ENCODE data around the gene ATMIN.
A peak's percentile ranks its signal among the peaks of the same experiment; 100 is the strongest.

ATMIN gene

DNA sequence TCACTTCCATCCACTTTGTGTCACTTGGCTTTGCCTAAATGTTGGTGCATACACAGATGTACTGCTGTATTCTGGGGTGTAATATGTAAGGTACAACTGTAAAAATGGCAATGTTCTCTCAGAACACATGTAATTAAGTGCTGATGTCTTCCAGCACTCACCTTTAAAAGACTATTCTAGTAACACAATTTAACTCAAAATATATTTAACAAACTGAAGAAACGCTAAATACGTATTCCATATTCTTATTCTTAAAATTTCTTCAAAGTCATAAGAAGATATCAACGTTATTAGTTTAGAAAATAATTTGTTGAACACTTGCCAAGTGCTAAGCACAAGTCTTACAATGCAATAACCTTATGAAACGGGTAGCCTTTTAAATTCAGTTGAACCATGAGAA is 32.6 kb upstream of the ATMIN start:
- peaks cover 25 to 39% (median 29%) of the 10 kb centered on the region in 10 experiments for H3K4me1 ChIP-seq
- peaks cover 0 to 7% (median 6%) of the 10 kb centered on the region in 11 experiments; a peak in 7 of 22 replicates for H3K9me3 ChIP-seq (replicated peaks in 1 of 11)
- no peaks in the 10 kb centered on the region for H3K27me3 ChIP-seq
- H3K4me2 ChIP-seq, result peak overlapping the region in 4 of 11 experiments; percentile 91 to 98 (median 96); a peak in 4 of 22 replicates
- H3K27ac ChIP-seq, result no peak overlapping the region
- H3K36me3 ChIP-seq, result peaks cover 6 to 18% (median 10%) of the 10 kb centered on the region in 11 experiments; a peak in 13 of 22 replicates
- H3K9ac ChIP-seq, result no peak overlapping the region
- H4K20me1 ChIP-seq, result peaks cover 0 to 85% (median 18%) of the 10 kb centered on the region in 11 experiments; a peak in 16 of 22 replicates
- TF ChIP-seq Cebpa-rat (IDR thresholded peaks at IDR 0.05), result no peak
- no peak overlapping the region for H3K4me3 ChIP-seq

DNA sequence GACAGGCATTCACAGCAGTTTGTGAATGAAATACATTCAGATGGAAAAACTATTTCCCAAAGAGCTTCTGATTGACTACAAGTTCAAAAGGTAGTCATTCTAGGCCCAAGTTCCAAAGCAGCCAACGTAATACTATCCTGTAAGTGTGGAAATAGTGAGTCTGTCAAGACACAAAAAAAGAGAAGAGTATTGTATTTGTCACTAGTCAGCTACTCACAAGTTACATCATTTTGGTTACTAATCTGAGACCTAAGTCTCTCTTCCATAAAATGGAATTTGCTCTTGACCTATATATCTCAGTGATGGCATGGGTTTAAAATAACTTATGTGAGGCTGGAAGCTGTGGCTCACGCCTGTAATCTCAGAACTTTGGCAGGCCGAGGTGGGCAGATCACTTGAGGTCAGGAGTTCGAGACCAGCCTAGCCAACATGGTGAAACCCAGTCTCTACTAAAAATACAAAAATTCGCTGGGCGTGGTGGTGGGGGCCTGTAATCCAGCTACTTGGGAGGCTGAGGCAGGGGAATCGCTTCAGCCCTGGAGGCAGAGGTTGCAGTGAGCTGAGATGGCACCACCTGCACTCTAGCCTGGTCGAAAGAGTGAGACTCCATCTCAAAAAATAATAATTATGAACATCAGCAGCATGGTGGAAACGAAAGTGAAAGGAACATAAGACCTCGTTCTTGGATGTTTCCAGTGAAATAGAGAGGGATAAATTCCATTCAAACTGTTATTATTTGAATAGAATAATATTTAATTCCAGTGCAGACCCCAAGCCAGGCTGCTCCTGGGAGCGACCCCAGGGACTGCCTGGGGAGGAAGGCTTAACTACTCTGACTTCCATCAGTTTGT is 31.8 kb upstream of the ATMIN start:
- Histone ChIP-seq H3K27me3 (no peaks in the 10 kb centered on the region), H3K4me2 (peak overlapping the region; percentile 85 to 98 (median 97)), H3K4me3 (peak overlapping the region; percentile 37 to 99 (median 82); a peak in 17 of 20 replicates), H3K36me3 (peaks cover 6 to 21% (median 10%) of the 10 kb centered on the region in 11 experiments; a peak in 14 of 22 replicates), H3K9ac (peak overlapping the region; percentile 39 to 99 (median 95); a peak in 20 of 22 replicates), H3K27ac (peak overlapping the region in 10 of 11 experiments; percentile 2 to 99 (median 68); a peak in 20 of 22 replicates), H3K4me1 (peaks cover 33 to 41% (median 35%) of the 10 kb centered on the region in 10 experiments), H4K20me1 (peaks cover 0 to 88% (median 20%) of the 10 kb centered on the region in 11 experiments; a peak in 17 of 22 replicates), H3K9me3 (replicated peaks in 1 of 11) (peaks cover 0 to 7% (median 6%) of the 10 kb centered on the region in 11 experiments; a peak in 7 of 22 replicates)
- TF ChIP-seq Cebpa-rat (IDR thresholded peaks at IDR 0.05), result no peak

DNA sequence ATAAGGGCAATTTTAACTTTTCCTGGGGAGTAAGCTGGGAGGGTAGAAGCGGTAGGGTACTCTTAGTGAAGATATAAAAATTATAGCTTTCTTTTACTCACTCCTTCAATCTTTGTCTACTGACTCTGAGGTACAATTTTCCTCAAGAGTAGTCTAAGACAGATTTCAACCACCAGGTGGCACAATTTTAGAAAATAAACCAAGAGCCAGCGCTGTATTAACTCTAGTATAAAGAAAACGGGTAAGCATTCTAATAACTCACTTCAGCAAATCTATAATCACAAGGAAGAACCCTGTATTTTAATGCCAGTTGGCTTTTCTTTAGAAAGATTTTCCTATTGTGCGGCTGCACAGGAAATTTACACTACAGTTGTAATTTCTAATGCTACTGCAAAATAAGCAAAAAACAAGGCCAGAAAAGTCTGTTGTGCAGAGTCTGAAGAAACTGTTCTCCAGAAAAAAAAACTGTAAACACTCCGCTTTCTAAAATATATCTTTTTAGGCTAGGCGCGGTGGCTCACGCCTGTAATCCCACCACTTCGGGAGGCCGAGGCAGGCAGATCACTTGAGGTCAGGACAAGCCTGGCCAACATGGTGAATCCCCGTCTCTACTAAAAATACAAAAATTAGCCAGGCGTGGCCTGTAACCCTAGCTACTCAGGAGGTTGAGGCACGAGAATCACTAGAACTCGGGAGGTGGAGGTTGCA is 30.8 kb upstream of the ATMIN start:
- Histone ChIP-seq H3K4me1 (peaks cover 34 to 42% (median 38%) of the 10 kb centered on the region in 10 experiments), H4K20me1 (peaks cover 0 to 88% (median 29%) of the 10 kb centered on the region in 11 experiments; a peak in 18 of 22 replicates), H3K9me3 (replicated peaks in 1 of 11) (peaks cover 0 to 7% (median 6%) of the 10 kb centered on the region in 11 experiments; a peak in 7 of 22 replicates), H3K4me3 (peak overlapping the region; percentile 79 to 99 (median 90); a peak in 18 of 20 replicates), H3K36me3 (peaks cover 6 to 30% (median 13%) of the 10 kb centered on the region in 11 experiments; a peak in 17 of 22 replicates), H3K27me3 (no peaks in the 10 kb centered on the region), H3K27ac (peak overlapping the region in 10 of 11 experiments; percentile 2 to 99 (median 68); a peak in 20 of 22 replicates), H3K4me2 (peak overlapping the region; percentile 85 to 98 (median 97)), H3K9ac (peak overlapping the region; percentile 72 to 99 (median 96); a peak in 21 of 22 replicates)
- no peak for TF ChIP-seq Cebpa-rat (IDR thresholded peaks at IDR 0.05)

- no peak for TF ChIP-seq Cebpa-rat (IDR thresholded peaks at IDR 0.05)
- H3K27ac ChIP-seq, result peak overlapping the region in 10 of 11 experiments; percentile 96 to 99 (median 98); a peak in 19 of 22 replicates
- peak overlapping the region; percentile 94 to 99 (median 97) for H3K9ac ChIP-seq
- peaks cover 0 to 88% (median 38%) of the 10 kb centered on the region in 11 experiments; a peak in 18 of 22 replicates for H4K20me1 ChIP-seq
- peaks cover 0 to 6% (median 4%) of the 10 kb centered on the region in 11 experiments; a peak in 7 of 22 replicates for H3K9me3 ChIP-seq (replicated peaks in 1 of 11)
- H3K27me3 ChIP-seq, result no peaks in the 10 kb centered on the region
- H3K4me1 ChIP-seq, result peaks cover 34 to 42% (median 38%) of the 10 kb centered on the region in 10 experiments
- peak overlapping the region; percentile 85 to 98 (median 97) for H3K4me2 ChIP-seq
- peaks cover 5 to 37% (median 18%) of the 10 kb centered on the region in 11 experiments; a peak in 21 of 22 replicates for H3K36me3 ChIP-seq
- peak overlapping the region; percentile 79 to 99 (median 90) for H3K4me3 ChIP-seq
These were observed 30.0 kb upstream of the ATMIN start for GRCh38 chr16:81005610-81006161.

GRCh38 chr16:81006211-81006812 is 29.3 kb upstream of the ATMIN start:
- H3K4me1 ChIP-seq, result peaks cover 34 to 42% (median 38%) of the 10 kb centered on the region in 10 experiments
- H3K27ac ChIP-seq, result peak overlapping the region; percentile 96 to 99 (median 98)
- H3K4me3 ChIP-seq, result peak overlapping the region; percentile 79 to 99 (median 90)
- no peaks in the 10 kb centered on the region for H3K27me3 ChIP-seq
- H3K4me2 ChIP-seq, result peak overlapping the region; percentile 85 to 98 (median 97)
- H3K36me3 ChIP-seq, result peaks cover 0 to 37% (median 18%) of the 10 kb centered on the region in 11 experiments; a peak in 18 of 22 replicates
- peak overlapping the region; percentile 94 to 99 (median 97) for H3K9ac ChIP-seq
- H4K20me1 ChIP-seq, result peaks cover 0 to 88% (median 44%) of the 10 kb centered on the region in 11 experiments; a peak in 18 of 22 replicates
- H3K9me3 ChIP-seq (replicated peaks in 1 of 11), result 0 out of 22 replicates have a peak, but pooled peaks cover 0 to under 1% (median 0%) of the 10 kb centered on the region in 11 experiments
- TF ChIP-seq Cebpa-rat (IDR thresholded peaks at IDR 0.05), result no peak

DNA sequence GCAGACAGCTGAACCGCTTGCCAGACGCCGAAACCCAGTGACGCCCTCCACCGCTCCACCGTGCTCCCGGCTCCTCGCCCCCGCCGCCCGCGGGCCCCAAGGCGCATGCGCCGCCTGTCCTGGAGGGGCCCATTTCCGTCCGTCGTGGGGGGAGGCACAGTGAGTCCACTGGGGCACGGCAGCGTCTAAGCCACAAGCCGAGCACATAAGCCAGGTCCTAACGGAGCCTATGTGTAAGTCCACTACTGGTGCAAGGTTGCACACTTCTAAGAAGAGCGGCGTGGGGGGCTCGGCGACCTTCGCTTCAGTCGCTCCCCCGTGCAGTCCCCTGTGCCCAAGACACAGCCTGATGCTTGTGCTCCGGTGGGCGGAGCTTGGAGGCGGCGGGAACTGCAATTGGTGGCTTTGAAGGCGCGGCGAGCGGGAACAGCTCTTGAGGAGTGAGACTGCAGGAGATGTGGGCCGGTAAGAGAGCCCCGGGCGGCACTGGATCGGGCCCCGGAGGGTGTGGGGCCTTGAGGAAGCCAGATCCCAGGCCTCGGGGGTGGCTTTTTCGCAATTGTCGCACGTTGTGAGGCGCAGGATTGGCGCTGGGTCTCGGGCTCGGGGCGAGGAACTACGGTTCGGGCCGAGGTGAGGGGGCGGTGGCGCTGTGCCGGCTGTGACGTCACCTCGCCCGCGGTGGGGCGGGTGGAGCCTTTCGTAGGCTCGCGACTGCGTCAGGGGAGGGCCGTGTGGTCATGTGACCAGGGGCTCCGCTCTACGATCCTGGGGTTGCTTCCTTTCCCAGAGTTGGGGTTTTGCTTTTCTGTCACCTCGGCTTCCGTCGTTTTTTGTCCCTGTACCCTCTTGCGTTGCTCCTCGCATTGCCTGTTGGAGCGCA is 28.6 kb upstream of the ATMIN start, which contains the start of the genes CENPN and CMC2:
Gene CENPN, plus strand, starts transcription at position 402 of the 883 bp plus-strand sequence. CDS start 4,726 bp downstream, outside the sequence.
Gene CMC2, minus strand, starts transcription at position 73 of the 883 bp plus-strand sequence. CDS start 9,491 bp downstream, outside the sequence.
- Histone ChIP-seq H3K36me3 (peaks cover 0 to 37% (median 26%) of the 10 kb centered on the region in 11 experiments; a peak in 19 of 22 replicates), H3K27ac (peak within 1 kb of the TSS; percentile 96 to 99 (median 98)), H4K20me1 (peaks cover 0 to 88% (median 51%) of the 10 kb centered on the region in 11 experiments; a peak in 17 of 22 replicates), H3K9me3 (replicated peaks in 1 of 11) (no peaks in the 10 kb centered on the region), H3K9ac (peak within 1 kb of the TSS; percentile 94 to 99 (median 97)), H3K4me1 (peaks cover 34 to 42% (median 38%) of the 10 kb centered on the region in 10 experiments), H3K4me3 (peak within 1 kb of the TSS; percentile 79 to 99 (median 90)), H3K4me2 (peak within 1 kb of the TSS; percentile 85 to 98 (median 97)), H3K27me3 (no peaks in the 10 kb centered on the region)
- TF ChIP-seq Cebpa-rat (IDR thresholded peaks at IDR 0.05), result no peak

GRCh38 chr16:81008505-81008789 is 27.2 kb upstream of the ATMIN start:
- Histone ChIP-seq H3K4me1 (peaks cover 31 to 39% (median 38%) of the 10 kb centered on the region in 10 experiments), H3K27me3 (no peaks in the 10 kb centered on the region), H3K36me3 (peaks cover 6 to 49% (median 40%) of the 10 kb centered on the region in 11 experiments), H3K4me3 (peak overlapping the region; percentile 79 to 99 (median 90); a peak in 19 of 20 replicates), H3K27ac (peak overlapping the region; percentile 66 to 99 (median 98); a peak in 19 of 22 replicates), H3K9ac (peak overlapping the region; percentile 94 to 99 (median 97); a peak in 19 of 22 replicates), H3K9me3 (replicated peaks in 1 of 11) (no peaks in the 10 kb centered on the region), H3K4me2 (peak overlapping the region; percentile 64 to 97 (median 94)), H4K20me1 (peaks cover 0 to 80% (median 53%) of the 10 kb centered on the region in 11 experiments; a peak in 17 of 22 replicates)
- no peak for TF ChIP-seq Cebpa-rat (IDR thresholded peaks at IDR 0.05)

Data from BLaER1 treated with 17β-estradiol and CSF1 and Interleukin-3, amounts not matched to agents 10 nM and 100 nM (cell line).